Activated CD4-positive, alpha-beta T cell treated with anti-CD3 and anti-CD28 coated beads, Interleukin-2, Interleukin-6, amounts not matched to agents 100 ng/mL and 50 ng/mL, durations not matched to agents 16 hours and 8 hours (primary cell): ENCODE results near the gene SLC25A42.
A peak's percentile ranks its signal among the peaks of the same experiment; 100 is the strongest.
"Not testable (repeated sequence)": the region's sequence is repeated elsewhere in the genome, so short reads cannot be mapped to it uniquely, and the experiment has no call there.

ENCODE experiments used
- DNase-seq: peaks from one replicate; pipeline ENCODE4 v3.0.0-alpha.2; 2020

Gene SLC25A42

GRCh38 chr19:19071897-19072296 is 8.1 kb downstream of the SLC25A42 start:
- no peak for DNase-seq

GRCh38 chr19:19074196-19074882 is 10.5 kb downstream of the SLC25A42 start:
- DNase-seq = no peak

- no peak for DNase-seq
These were observed 11.3 kb downstream of the SLC25A42 start for GRCh38 chr19:19075126-19075525.

- DNase-seq = no peak
These were observed 12.7 kb downstream of the SLC25A42 start for GRCh38 chr19:19076476-19076875.

GRCh38 chr19:19077103-19077502 is 13.3 kb downstream of the SLC25A42 start:
- DNase-seq = no peak

- DNase-seq = no peak
These were observed 15.0 kb downstream of the SLC25A42 start for GRCh38 chr19:19078801-19079200.

- no peak for DNase-seq
These were observed 15.8 kb downstream of the SLC25A42 start for GRCh38 chr19:19079571-19079970.

- DNase-seq = no peak
These were observed 17.9 kb downstream of the SLC25A42 start for GRCh38 chr19:19081642-19082151.

- DNase-seq = no peak
These were observed 19.8 kb downstream of the SLC25A42 start for GRCh38 chr19:19083413-19084178.

GRCh38 chr19:19087676-19088075 is 23.9 kb downstream of the SLC25A42 start:
- DNase-seq = no peak

- DNase-seq = no peak
These were observed 30.7 kb downstream of the SLC25A42 start for GRCh38 chr19:19094513-19094912.

GRCh38 chr19:19095691-19096090 is 31.9 kb downstream of the SLC25A42 start:
- DNase-seq = no peak

GRCh38 chr19:19096641-19097627 is 33.1 kb downstream of the SLC25A42 start:
- DNase-seq = no peak

GRCh38 chr19:19098084-19098702 is 34.4 kb downstream of the SLC25A42 start:
- no peak for DNase-seq

- no peak for DNase-seq
These were observed 35.2 kb downstream of the SLC25A42 start for GRCh38 chr19:19098703-19099632.

- no peak for DNase-seq
These were observed 37.7 kb downstream of the SLC25A42 start for GRCh38 chr19:19101540-19101939.

GRCh38 chr19:19102566-19102965 is 38.8 kb downstream of the SLC25A42 start:
- not testable (repeated sequence) for DNase-seq

GRCh38 chr19:19103167-19103566 is 39.4 kb downstream of the SLC25A42 start:
- DNase-seq = no peak

- peak; percentile 6 for DNase-seq
These were observed 41.7 kb downstream of the SLC25A42 start for GRCh38 chr19:19105365-19106055.

- no peak for DNase-seq
These were observed 42.3 kb downstream of the SLC25A42 start for GRCh38 chr19:19106056-19106551.
